GM18870 (cell line): Measurements from ENCODE around the gene CACNA2D3.

Experiments
- ATAC-seq: cut with Tn5 transposase; IDR thresholded peaks from one replicate; pipeline ENCODE4 v1.9.1; 2021; ENCODE audit warnings: moderate library complexity; ENCODE audit not compliant: unreplicated experiment

Gene CACNA2D3

DNA sequence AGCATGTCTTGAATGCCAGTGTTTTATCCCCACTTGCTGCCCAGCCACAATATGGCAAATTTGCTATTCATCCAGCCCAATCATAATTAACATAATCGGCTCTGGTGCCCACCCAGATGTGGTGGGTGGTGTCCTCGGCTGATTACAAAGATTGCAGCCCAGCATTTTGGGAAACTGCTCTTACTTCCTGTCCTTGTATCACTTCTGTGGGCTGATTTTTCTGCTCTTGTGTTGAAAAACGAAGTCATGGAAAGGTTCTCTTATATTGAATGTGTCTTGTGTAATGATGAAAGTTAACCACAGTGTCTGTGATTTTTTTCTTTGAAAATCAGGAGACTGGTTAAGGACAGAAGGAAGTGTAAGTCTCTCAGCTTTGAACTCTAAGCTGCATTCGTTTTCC, 141.7 kb downstream of the CACNA2D3 start:
- no peak for ATAC-seq

GRCh38 chr3:54270816-54271526, 148.6 kb downstream of the CACNA2D3 start:
- no peak for ATAC-seq

GRCh38 chr3:54273791-54274190, 151.4 kb downstream of the CACNA2D3 start:
- ATAC-seq = no peak

- ATAC-seq = no peak
These were observed 152.3 kb downstream of the CACNA2D3 start for GRCh38 chr3:54274607-54275006.

DNA sequence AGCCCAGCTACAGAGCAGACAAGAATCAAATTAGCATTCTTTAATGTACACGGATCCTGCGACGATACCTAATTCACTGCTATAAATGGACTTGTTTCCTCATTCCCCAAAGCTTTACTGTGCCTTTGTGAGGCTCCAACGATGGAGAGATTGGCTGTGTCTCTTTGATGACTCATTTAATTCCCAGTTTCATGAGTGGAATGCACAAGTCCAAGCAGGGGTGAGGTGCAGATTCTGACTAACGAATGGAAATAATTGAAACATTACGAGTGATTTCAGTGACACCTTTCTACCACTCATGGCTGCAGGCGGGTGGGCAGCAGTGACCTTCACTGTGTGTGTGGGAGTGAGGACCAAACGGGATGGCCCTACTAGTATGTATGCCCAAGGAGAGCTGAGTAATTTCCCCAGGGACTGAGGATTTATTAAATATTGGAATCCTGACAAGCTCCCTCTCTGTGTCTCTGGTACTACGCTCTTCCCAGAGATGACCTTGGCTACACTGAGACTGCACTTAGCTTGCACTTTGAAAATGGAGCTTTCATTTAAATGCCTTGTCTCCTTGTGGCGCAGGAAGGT, 156.7 kb downstream of the CACNA2D3 start:
- ATAC-seq = no peak

DNA sequence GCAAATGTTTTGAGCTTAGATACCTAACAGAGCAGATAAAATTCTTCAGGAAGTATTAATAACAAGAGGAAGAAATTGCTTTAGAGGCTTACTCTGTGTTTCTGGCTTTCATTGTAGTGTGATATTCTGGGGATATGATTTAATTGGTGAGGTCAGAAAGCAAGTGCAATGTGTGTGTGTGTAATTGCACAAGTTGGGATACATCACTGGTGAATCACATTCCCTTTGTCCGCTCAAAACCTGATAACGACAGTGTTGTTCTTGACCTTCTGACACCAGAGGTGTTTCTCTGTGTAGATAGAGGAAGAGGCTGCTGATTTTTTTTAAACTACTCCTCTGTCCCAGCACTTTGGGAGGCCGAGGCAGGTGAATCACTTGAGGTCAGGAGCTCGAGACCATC, 161.1 kb downstream of the CACNA2D3 start:
- no peak for ATAC-seq

- no peak for ATAC-seq
These were observed 171.9 kb downstream of the CACNA2D3 start for GRCh38 chr3:54294214-54294613.

GRCh38 chr3:54296531-54296930, 174.2 kb downstream of the CACNA2D3 start:
- ATAC-seq = no peak

DNA sequence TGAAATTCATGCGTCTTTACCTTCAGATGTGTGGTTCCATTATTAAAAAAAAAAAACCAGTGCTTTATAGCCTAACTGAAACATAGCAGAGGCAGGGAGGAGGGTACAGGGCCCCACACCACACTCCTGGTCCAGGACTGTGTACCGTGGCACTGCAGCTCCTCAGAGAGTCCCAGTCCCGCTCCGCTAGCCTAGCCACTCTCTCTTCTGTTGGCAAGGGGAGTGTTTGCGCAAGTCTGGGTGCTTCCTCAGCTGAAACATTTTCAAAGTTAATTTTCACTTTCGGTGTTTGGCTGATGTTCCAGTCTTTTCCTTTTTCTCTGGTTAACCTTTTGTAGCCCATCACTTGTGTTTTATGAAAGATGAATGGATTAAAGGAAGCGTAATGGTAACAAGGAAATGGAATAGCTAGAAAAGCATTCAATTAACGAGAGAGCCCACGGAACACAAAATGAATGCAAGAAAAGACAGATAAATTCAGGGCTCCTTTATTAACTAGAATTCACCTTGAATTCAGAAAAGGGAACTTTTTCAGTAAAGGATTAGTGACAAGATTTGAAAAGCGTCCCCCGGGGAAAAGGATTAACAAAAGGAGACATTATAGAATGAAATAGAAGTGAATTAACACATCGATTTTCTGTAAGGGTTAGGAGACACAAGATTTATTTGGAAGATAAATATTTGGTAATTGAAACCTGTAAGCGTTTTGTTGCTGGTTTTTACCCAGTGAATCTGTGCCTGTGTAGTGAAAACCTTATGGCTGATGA, 177.0 kb downstream of the CACNA2D3 start:
- no peak for ATAC-seq

DNA sequence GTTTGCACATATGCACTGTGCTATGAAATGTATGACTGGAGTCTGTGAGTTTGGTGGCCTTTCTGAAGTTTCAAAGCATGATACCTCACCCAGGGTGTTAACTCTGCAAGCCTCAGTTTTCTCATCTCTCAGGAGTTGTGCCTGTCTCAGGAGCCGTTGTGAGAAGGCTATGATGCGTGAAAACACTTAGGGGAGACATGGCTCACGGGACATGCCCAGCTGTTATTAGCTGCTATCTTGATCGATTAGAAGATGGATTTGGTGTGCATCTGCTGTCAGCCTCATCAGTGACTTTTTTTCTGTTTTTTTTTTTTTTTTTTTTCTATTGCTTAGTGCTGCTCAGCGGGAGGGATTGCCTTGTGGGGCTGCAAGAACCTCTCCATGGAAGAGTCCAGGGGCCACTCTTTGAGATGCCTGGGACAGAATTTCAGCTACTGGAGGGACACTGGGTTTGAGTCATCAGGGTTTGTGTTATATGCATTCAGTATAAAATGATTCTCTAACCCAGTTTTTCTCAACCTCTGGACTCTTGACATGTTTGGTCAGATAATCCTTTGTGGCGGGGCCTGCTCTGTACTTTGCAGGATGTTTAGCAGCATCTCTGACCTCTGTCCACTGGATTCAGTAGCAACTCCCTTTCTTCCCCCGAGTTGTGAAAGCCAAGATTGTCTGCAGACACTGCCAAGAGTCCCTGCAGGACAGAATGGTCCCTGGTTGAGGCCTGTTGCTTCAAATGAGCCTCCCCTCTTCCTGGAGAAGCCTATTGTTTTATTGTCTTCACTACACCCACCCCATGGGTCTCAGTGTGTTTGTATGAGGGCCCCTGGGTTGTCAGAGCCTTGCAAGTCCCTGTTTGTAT, 181.4 kb downstream of the CACNA2D3 start:
- no peak for ATAC-seq

DNA sequence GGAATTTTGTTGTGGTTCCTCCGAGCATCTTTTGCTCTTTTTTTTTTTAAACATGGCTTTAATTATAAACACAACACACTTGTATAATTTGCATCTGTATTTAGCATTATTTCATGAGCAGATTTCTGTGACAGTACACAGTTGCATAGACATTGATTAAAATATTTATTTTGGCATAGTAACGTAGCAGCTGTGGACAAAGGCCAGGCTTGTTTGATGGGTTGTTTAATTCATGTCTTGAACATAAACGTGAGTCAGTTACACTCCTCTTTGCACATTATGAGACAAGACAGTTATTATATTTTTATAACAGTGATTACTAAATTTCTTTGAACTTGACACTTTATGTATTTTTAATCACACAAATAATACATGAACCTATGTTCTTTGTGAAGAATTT, 182.5 kb downstream of the CACNA2D3 start:
- no peak for ATAC-seq

GRCh38 chr3:54305409-54306099, 183.2 kb downstream of the CACNA2D3 start:
- no peak for ATAC-seq

- no peak for ATAC-seq
These were observed 185.3 kb downstream of the CACNA2D3 start for GRCh38 chr3:54307566-54308180.

DNA sequence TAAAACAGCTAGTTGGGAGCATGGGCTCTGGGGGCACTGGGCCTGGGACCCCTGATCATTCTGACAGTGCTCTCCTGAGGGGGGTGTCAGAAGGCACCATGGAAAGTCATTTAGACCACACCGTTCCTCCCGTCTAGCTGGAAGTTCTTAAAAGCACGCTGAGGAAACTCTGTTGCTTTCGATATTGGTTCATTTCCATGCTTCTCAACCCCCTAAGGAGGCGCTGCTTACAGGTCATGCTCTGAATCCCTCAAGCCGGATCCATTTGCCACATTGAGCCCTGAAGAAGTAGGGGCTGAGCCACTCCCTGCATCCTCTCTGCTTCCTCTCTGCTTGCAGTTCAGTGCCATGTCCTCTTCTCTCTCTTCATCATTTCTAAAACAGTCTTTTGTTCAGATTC, 187.2 kb downstream of the CACNA2D3 start:
- no peak for ATAC-seq

DNA sequence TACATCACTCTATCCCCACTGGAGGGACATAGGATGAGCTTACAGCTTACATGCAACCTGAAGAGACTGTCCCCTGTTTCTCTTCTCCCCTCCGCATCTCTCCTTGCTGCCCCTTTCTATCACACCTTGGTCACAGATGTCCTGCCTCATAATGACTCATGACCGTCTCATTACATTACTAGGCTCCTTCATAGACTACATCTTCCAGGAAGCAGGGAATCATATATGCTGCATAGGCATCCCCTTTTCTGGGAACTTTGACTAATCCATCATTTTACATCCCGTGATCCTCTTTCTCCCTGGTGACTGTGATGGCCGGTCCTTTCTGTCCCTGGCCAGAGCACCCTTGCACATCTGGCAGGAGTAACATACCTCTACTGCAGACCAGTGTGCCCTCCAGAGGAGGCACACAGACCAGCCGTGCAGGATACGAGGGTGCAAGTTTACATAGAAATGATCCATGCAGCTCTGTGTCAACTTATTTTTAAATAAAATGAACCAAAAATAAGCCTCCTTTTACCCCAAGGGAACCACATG, 188.9 kb downstream of the CACNA2D3 start:
- no peak for ATAC-seq

DNA sequence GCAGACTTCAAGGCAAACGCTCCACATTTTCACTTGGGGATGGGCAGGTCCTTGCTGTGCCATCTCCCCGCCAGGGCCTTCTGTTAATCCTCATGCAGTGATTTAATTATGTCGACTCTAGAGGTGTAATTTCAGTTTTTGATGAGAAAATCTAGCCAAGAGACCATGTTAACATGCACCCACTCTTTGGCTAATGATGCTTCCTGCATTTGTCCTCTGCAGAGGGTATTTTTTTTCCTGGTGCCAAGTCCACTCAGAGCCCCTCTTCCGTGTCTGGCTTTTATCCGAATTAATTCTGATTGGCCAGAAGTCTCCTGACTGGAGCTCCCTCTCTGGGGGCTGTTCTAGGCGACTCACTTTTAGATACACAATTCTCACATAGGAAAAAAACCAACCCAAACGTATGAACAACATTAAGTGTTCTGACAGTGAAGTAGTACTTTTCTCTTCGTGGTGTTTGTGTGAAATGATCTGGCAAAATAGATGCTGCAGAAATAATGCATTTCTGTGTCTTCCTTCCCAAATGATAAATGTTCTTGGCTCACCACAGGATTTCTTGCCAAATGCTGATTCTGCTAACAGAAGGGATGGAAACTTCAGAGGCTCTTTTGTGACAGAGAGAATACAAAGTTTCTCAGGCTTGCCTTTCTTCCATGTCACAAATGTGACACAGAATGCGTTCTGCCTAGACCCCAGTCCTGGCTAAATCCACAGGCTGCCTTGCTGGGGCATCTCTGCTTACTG, 190.0 kb downstream of the CACNA2D3 start:
- no peak for ATAC-seq

DNA sequence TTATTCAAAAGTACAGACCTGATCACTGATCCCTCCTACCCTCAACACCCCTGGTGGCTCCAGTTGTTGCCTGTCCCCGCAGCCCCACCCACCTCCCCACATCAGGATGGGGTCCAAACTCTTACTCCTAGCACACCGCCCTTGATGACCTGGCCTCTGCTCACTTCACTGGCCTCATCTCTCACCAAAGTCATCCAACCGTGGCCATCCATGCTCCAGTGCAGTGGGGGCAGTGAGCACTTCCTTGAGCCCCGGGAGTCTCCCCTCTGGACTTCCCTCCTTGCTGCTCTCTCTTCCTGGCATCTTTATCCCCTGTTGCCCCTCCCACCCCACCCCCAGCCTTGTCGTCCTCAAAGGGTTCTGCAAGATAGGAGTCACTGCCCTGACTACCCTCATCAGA, 191.1 kb downstream of the CACNA2D3 start:
- no peak for ATAC-seq

DNA sequence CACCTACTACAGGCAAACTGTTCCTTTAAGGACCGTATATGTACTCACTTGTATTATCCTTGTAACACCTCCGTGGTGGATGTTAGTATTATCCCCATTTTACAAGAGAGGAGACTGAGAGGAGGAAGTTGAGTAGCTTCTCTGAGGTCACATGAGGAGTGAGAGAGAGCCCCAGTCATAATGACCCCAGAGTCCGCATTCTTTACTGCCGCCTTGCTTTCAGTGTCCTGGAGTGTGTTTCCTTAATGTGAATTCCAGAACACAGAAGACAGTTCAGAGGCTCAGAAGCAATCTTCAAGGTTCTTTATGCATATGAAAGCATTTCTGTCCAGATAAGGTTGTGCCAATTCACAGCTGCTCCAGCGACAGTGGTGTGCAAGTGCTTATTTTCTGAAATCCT, 199.2 kb downstream of the CACNA2D3 start:
- ATAC-seq = no peak

DNA sequence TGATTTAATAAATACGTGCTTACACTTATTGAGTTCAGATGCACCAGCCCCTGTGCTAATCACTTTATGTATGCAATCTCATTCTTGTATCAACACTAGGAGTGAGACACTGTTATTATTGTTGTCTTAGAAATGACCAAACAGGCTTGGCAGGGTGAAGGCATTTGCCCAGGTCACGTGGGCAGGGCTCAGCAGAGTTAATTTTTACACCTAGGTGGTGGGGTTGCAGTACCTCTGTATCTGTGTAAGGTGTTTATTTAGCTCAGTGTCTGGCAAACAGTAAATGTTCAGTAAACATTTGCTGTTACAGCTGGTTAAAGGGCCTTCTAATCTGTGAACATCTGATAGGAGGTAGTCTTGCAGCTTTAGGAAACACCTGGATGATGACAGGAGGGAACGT, 200.0 kb downstream of the CACNA2D3 start:
- no peak for ATAC-seq
